ENCODE data around the gene SHISA9.

Gene SHISA9

GRCh38 chr16:13229039-13229438, 327.6 kb downstream of the SHISA9 start:
- Histone ChIP-seq H2AFZ (ENCODE audit: low read depth, low read length) (no peak overlapping the region), H3K27me3 (ENCODE audit: low read depth, low read length) (peaks cover 3% of the 10 kb centered on the region; the same call in 1 of the 2 replicates), H3K4me2 (ENCODE audit: low read length) (no peak overlapping the region), H3K4me1 (ENCODE audit: low read length) (no peaks in the 10 kb centered on the region), H3K9ac (ENCODE audit: low read length) (no peak overlapping the region), H3K9me3 (ENCODE audit: insufficient read depth, low read length) (no peaks in the 10 kb centered on the region), H3K79me2 (ENCODE audit: low read length) (no peaks in the 10 kb centered on the region), H3K27ac (ENCODE audit: low read length) (no peak overlapping the region), H3K36me3 (replicated peaks; ENCODE audit: low read depth, low read length) (no peaks in the 10 kb centered on the region), H3K4me3 (ENCODE audit: low read length) (no peak overlapping the region), H4K20me1 (ENCODE audit: insufficient read depth, low read length) (no peaks in the 10 kb centered on the region)
- no peak for TF ChIP-seq CTCF (IDR thresholded peaks at IDR 0.05; ENCODE audit: low read depth, low read length)

- Histone ChIP-seq H3K79me2 (ENCODE audit: low read length) (no peaks in the 10 kb centered on the region), H3K9me3 (ENCODE audit: insufficient read depth, low read length) (no peaks in the 10 kb centered on the region), H3K4me2 (ENCODE audit: low read length) (no peak overlapping the region), H3K27me3 (ENCODE audit: low read depth, low read length) (peaks cover 3% of the 10 kb centered on the region; the same call in 1 of the 2 replicates), H2AFZ (ENCODE audit: low read depth, low read length) (no peak overlapping the region), H4K20me1 (ENCODE audit: insufficient read depth, low read length) (no peaks in the 10 kb centered on the region), H3K27ac (ENCODE audit: low read length) (no peak overlapping the region), H3K4me3 (ENCODE audit: low read length) (no peak overlapping the region), H3K9ac (ENCODE audit: low read length) (no peak overlapping the region), H3K4me1 (ENCODE audit: low read length) (no peaks in the 10 kb centered on the region), H3K36me3 (replicated peaks; ENCODE audit: low read depth, low read length) (no peaks in the 10 kb centered on the region)
- no peak for TF ChIP-seq EZH2phosphoT487 (IDR thresholded peaks at IDR 0.05; ENCODE audit: low read depth)
- TF ChIP-seq CTCF (IDR thresholded peaks at IDR 0.05; ENCODE audit: low read depth, low read length) = no peak
Measured at GRCh38 chr16:13231365-13231764, 330.0 kb downstream of the SHISA9 start.

GRCh38 chr16:13234999-13235398, 333.6 kb downstream of the SHISA9 start:
- TF ChIP-seq CTCF (IDR thresholded peaks at IDR 0.05; ENCODE audit: low read depth, low read length) (no peak), EZH2phosphoT487 (IDR thresholded peaks at IDR 0.05; ENCODE audit: low read depth) (no peak)
- no peaks in the 10 kb centered on the region for H3K4me1 ChIP-seq (ENCODE audit: low read length)
- H3K4me3 ChIP-seq (ENCODE audit: low read length) = no peak overlapping the region
- no peaks in the 10 kb centered on the region for H3K27me3 ChIP-seq (ENCODE audit: low read depth, low read length)
- no peak overlapping the region for H2AFZ ChIP-seq (ENCODE audit: low read depth, low read length)
- H3K36me3 ChIP-seq (replicated peaks; ENCODE audit: low read depth, low read length) = no peaks in the 10 kb centered on the region
- no peaks in the 10 kb centered on the region for H3K79me2 ChIP-seq (ENCODE audit: low read length)
- H3K27ac ChIP-seq (ENCODE audit: low read length) = no peak overlapping the region
- no peak overlapping the region for H3K4me2 ChIP-seq (ENCODE audit: low read length)
- H4K20me1 ChIP-seq (ENCODE audit: insufficient read depth, low read length) = no peaks in the 10 kb centered on the region
- H3K9ac ChIP-seq (ENCODE audit: low read length) = no peak overlapping the region
- no peaks in the 10 kb centered on the region for H3K9me3 ChIP-seq (ENCODE audit: insufficient read depth, low read length)

- Histone ChIP-seq H2AFZ (ENCODE audit: low read depth, low read length) (no peak overlapping the region), H3K9ac (ENCODE audit: low read length) (no peak overlapping the region), H3K27ac (ENCODE audit: low read length) (no peak overlapping the region), H3K79me2 (ENCODE audit: low read length) (no peaks in the 10 kb centered on the region), H3K4me3 (ENCODE audit: low read length) (no peak overlapping the region), H3K9me3 (ENCODE audit: insufficient read depth, low read length) (no peaks in the 10 kb centered on the region), H3K4me1 (ENCODE audit: low read length) (no peaks in the 10 kb centered on the region), H3K27me3 (ENCODE audit: low read depth, low read length) (no peaks in the 10 kb centered on the region), H3K4me2 (ENCODE audit: low read length) (no peak overlapping the region), H3K36me3 (replicated peaks; ENCODE audit: low read depth, low read length) (no peaks in the 10 kb centered on the region), H4K20me1 (ENCODE audit: insufficient read depth, low read length) (no peaks in the 10 kb centered on the region)
- TF ChIP-seq EZH2phosphoT487 (IDR thresholded peaks at IDR 0.05; ENCODE audit: low read depth) = no peak
Measured at GRCh38 chr16:13236308-13236707, 334.9 kb downstream of the SHISA9 start.

GRCh38 chr16:13238182-13238581, 336.8 kb downstream of the SHISA9 start:
- Histone ChIP-seq H3K27ac (ENCODE audit: low read length) (no peak overlapping the region), H3K4me3 (ENCODE audit: low read length) (no peak overlapping the region), H3K4me1 (ENCODE audit: low read length) (no peaks in the 10 kb centered on the region), H2AFZ (ENCODE audit: low read depth, low read length) (no peak overlapping the region), H3K4me2 (ENCODE audit: low read length) (no peak overlapping the region), H3K79me2 (ENCODE audit: low read length) (no peaks in the 10 kb centered on the region), H3K9ac (ENCODE audit: low read length) (no peak overlapping the region), H3K27me3 (ENCODE audit: low read depth, low read length) (no peaks in the 10 kb centered on the region), H3K9me3 (ENCODE audit: insufficient read depth, low read length) (no peaks in the 10 kb centered on the region), H4K20me1 (ENCODE audit: insufficient read depth, low read length) (no peaks in the 10 kb centered on the region), H3K36me3 (replicated peaks; ENCODE audit: low read depth, low read length) (no peaks in the 10 kb centered on the region)
- TF ChIP-seq CTCF (IDR thresholded peaks at IDR 0.05; ENCODE audit: low read depth, low read length) (no peak), EZH2phosphoT487 (IDR thresholded peaks at IDR 0.05; ENCODE audit: low read depth) (no peak)
